K562 (cell line): ENCODE results near the gene IL24. TPM values are rescaled to one million over a fixed set of nuclear protein-coding genes. Genes with fewer than 3 reads are reported as not detected.

Source experiments
- ATAC-seq: fragments of 200-7000 bp; cut with Tn5 transposase; 3 replicates; pipeline ENCODE4 v1.9.1; 2020; ENCODE audit warnings: moderate library complexity
- BruUV-seq: library from RNA; stranded (reverse); fragments of 400-500 nt; replicated peaks from 2 replicates; lab custom pipeline; 2021; lab: Mats Ljungman, UMichigan
- CTCF ChIA-PET: fragments of 300-600 bp; formaldehyde crosslinking; extraction: SDS; loops from one replicate; lab custom pipeline; 2021; ENCODE audit warnings: low intra/inter-chr PET ratio; lab: Yijun Ruan, JAX
- POLR2A ChIA-PET: fragments of 300-600, 350-650 bp; sonication (Branson Sonifier 250); formaldehyde crosslinking; extraction: SDS; loops from one replicate; lab custom pipeline; 2021; ENCODE audit warnings: antibody characterized with exemption, inconsistent platforms; lab: Yijun Ruan, JAX
- DNase-seq, 4 experiments: peaks; one replicate each; pipeline versions ENCODE4 v3.0.0 to v3.0.0-alpha.2; 2011 to 2018; ENCODE audit warnings: low spot score in 3 of 4, mixed read lengths in 3 of 4; ENCODE audit errors: extremely low read depth in 1 of 4
- FAIRE-seq: peaks from 2 replicates; lab custom pipeline; 2011; peaks lifted over from hg19 to GRCh38; lab: Jason Lieb, UNC
- H2AFZ ChIP-seq: 2 replicates; pipeline ENCODE4 v1.6.0; 2011; ENCODE audit warnings: low read depth, low read length, control low read depth, inconsistent platforms
- H3K27ac ChIP-seq: fragments of 200-600 bp; 3 replicates; pipeline ENCODE4 v1.8.0; 2011; ENCODE audit warnings: low read depth, mild to moderate bottlenecking, control low read depth, inconsistent platforms, low read length, moderate library complexity, mixed read lengths; ENCODE audit errors: extremely low read depth
- H3K27me3 ChIP-seq, 2 experiments: fragments of 300-600 bp in 1 of 2; 2 replicates in 1 of 2; 3 replicates in 1 of 2; pipeline versions ENCODE4 v1.6.0 to v1.8.0; 2011; ENCODE audit warnings: inconsistent platforms in 2 of 2, low read length in 2 of 2, mild to moderate bottlenecking in 1 of 2, mixed read lengths in 1 of 2, moderate library complexity in 1 of 2; ENCODE audit not compliant: control insufficient read depth in 2 of 2, insufficient read depth in 2 of 2
- H3K36me3 ChIP-seq: fragments of 300-600 bp; 3 replicates; pipeline ENCODE4 v1.8.0; 2011; ENCODE audit warnings: mild to moderate bottlenecking, low read length, inconsistent platforms; ENCODE audit not compliant: control insufficient read depth, insufficient read depth
- H3K4me1 ChIP-seq, 2 experiments: fragments of 200-600 bp in 1 of 2; replicated peaks in 1 of 2; 2 replicates in 1 of 2; 3 replicates in 1 of 2; pipeline versions ENCODE4 v1.5.1 to v1.8.0; 2011; ENCODE audit warnings: inconsistent platforms in 2 of 2, low read length in 2 of 2, mild to moderate bottlenecking in 1 of 2, mixed read lengths in 1 of 2, moderate library complexity in 1 of 2; ENCODE audit not compliant: control insufficient read depth in 2 of 2, insufficient read depth in 2 of 2
- H3K4me2 ChIP-seq: 2 replicates; pipeline ENCODE4 v1.6.1; 2011; ENCODE audit warnings: low read length, control low read depth, inconsistent platforms, mixed read lengths; ENCODE audit not compliant: insufficient read depth
- H3K4me3 ChIP-seq: fragments of 200-600 bp; sonication (generic), shearing (Covaris generic); 2 replicates; pipeline ENCODE4 v1.5.1; 2016; ENCODE audit warnings: control low read depth, inconsistent platforms
- H3K79me2 ChIP-seq: fragments of 200-600 bp; 3 replicates; pipeline ENCODE4 v1.8.0; 2011; ENCODE audit warnings: low read length, inconsistent platforms; ENCODE audit not compliant: control insufficient read depth, insufficient read depth
- H3K9ac ChIP-seq, 2 experiments: 2 replicates each; pipeline versions ENCODE4 v1.6.0 to v1.6.1; 2011; ENCODE audit warnings: low read depth in 2 of 2, low read length in 2 of 2, control low read depth in 1 of 2, inconsistent platforms in 1 of 2, mild to moderate bottlenecking in 1 of 2, mixed read lengths in 1 of 2; ENCODE audit not compliant: insufficient read depth in 1 of 2
- H3K9me1 ChIP-seq: one replicate; pipeline ENCODE4 v1.6.0; 2011; ENCODE audit warnings: inconsistent platforms, mild to moderate bottlenecking, low read length, moderate library complexity; ENCODE audit not compliant: control insufficient read depth, insufficient read depth
- H3K9me3 ChIP-seq: replicated peaks from 2 replicates; pipeline ENCODE4 v1.5.1; 2011; ENCODE audit warnings: low read depth, low read length, inconsistent platforms; ENCODE audit not compliant: control insufficient read depth, insufficient read depth
- H4K20me1 ChIP-seq: replicated peaks from 2 replicates; pipeline ENCODE4 v1.6.1; 2011; ENCODE audit warnings: low read length, inconsistent platforms, mixed read lengths; ENCODE audit not compliant: control insufficient read depth, insufficient read depth
- CBX1 ChIP-seq: sonication (generic); IDR thresholded peaks from 2 replicates; pipeline ENCODE4 v1.6.1; 2016; ENCODE audit warnings: antibody characterized with exemption, low read depth, mild to moderate bottlenecking
- EGR1 ChIP-seq: fragments of 450-650 bp; conservative IDR thresholded peaks from 2 replicates; pipeline ENCODE4 v1.6.1; 2017; ENCODE audit warnings: mild to moderate bottlenecking
- HNRNPLL ChIP-seq: fragments of 200-400 bp; formaldehyde crosslinking; IDR thresholded peaks from 2 replicates; pipeline ENCODE4 v1.6.1; 2017; ENCODE audit warnings: low read length, low read depth, mild to moderate bottlenecking; ENCODE audit not compliant: poor library complexity, severe bottlenecking
- MCM3 ChIP-seq: fragments of 450-650 bp; IDR thresholded peaks from 2 replicates; pipeline ENCODE4 v1.6.1; 2016
- MYBL2 ChIP-seq, 2 experiments: fragments of 450-650 bp in 1 of 2; sonication (generic) in 1 of 2; formaldehyde crosslinking in 1 of 2; IDR thresholded peaks; 2 replicates each; pipeline versions ENCODE4 v1.6.1 to v1.8.1; 2017 to 2022; ENCODE audit warnings: borderline replicate concordance in 1 of 2, inconsistent platforms in 1 of 2, low read depth in 1 of 2, mild to moderate bottlenecking in 1 of 2, missing genetic modification reagents in 1 of 2, moderate library complexity in 1 of 2
- NCOA4 ChIP-seq: fragments of 450-650 bp; IDR thresholded peaks from 2 replicates; pipeline ENCODE4 v1.6.1; 2018; ENCODE audit warnings: mild to moderate bottlenecking; ENCODE audit not compliant: partially characterized antibody
- SP1 ChIP-seq: sonication (generic); formaldehyde crosslinking; IDR thresholded peaks from 2 replicates; pipeline ENCODE4 v1.8.1; 2022; ENCODE audit warnings: mild to moderate bottlenecking, missing genetic modification reagents
- ZFP1 ChIP-seq: fragments of 450-650 bp; formaldehyde crosslinking; IDR thresholded peaks from 2 replicates; pipeline ENCODE4 v1.4.0; 2020; ENCODE audit warnings: mild to moderate bottlenecking, mixed read lengths
- ZNF644 ChIP-seq: fragments of 200-800 bp; sonication (Bioruptor generic); IDR thresholded peaks from 2 replicates; pipeline ENCODE4 v1.6.1; 2016; ENCODE audit warnings: low read depth, missing genetic modification characterization, missing compliant biosample characterization
- WGBS: fragments of 100-300 bp; shearing (Covaris generic); methylation state at CpG from one replicate; pipeline ENCODE4 v1.1.6; 2016; ENCODE audit warnings: low coverage, mixed read lengths; ENCODE audit not compliant: insufficient coverage; ENCODE audit errors: missing lambda C conversion rate; 5-methylcytosine and 5-hydroxymethylcytosine counted together
- in situ Hi-C: fragments of 300-500 bp; cut with MboI; formaldehyde crosslinking; loops from 4 replicates; pipeline ENCODE4 v1.15.0; 2018; ENCODE audit warnings: inconsistent platforms, mixed read lengths
- intact Hi-C: fragments of 100-400 bp; cut with micrococcal nuclease; formaldehyde crosslinking; loops from 2 replicates; pipeline ENCODE4 v1.14.2; 2022
- polyA plus RNA-seq, 8 experiments: library from polyadenylated mRNA; depleted of rRNA in 4 of 8; stranded (reverse) in 5 of 8; unstranded in 3 of 8; fragments of >200 nt; fragmentation: Nextera tagmentation in 2 of 8; fragmentation: Illumina TruSeq in 1 of 8; extraction: Ambion mirVana in 2 of 8; extraction: Trizol in 1 of 8; gene quantifications; 2 replicates each; pipeline versions ENCODE4 v1.2.1 to v1.2.3, GENCODE V29; 2011 to 2014; ENCODE audit warnings: inconsistent platforms in 1 of 8, missing spikeins in 1 of 8
- total RNA-seq, 7 experiments: library from RNA; depleted of rRNA in 6 of 7; stranded (reverse); fragments of >200 nt in 6 of 7; fragmentation: Illumina TruSeq in 2 of 7; extraction: Trizol in 2 of 7; gene quantifications; 2 replicates each; pipeline versions ENCODE4 v1.2.1 to v1.2.3, GENCODE V29; 2011 to 2021; ENCODE audit warnings: low replicate concordance in 1 of 7
- TF ChIP-seq, protein P1 (sequence below): sonication (generic); formaldehyde crosslinking; IDR thresholded peaks from 2 replicates; pipeline ENCODE4 v1.9.0; 2022; ENCODE audit warnings: mild to moderate bottlenecking, missing genetic modification reagents
- TF ChIP-seq, protein P2 (sequence below): fragments of 250-450 bp; sonication (Bioruptor Pico); IDR thresholded peaks from 2 replicates; pipeline ENCODE4 v1.9.0; 2021; ENCODE audit warnings: mild to moderate bottlenecking, inconsistent platforms

The IL24 gene
- total and polyA plus RNA-seq, 9 of the 15 experiments (the other 6 are each of a cell fraction or from before 2014, with no cell fraction given): 0.04 to 0.19 TPM; not detected in 7

DNA sequence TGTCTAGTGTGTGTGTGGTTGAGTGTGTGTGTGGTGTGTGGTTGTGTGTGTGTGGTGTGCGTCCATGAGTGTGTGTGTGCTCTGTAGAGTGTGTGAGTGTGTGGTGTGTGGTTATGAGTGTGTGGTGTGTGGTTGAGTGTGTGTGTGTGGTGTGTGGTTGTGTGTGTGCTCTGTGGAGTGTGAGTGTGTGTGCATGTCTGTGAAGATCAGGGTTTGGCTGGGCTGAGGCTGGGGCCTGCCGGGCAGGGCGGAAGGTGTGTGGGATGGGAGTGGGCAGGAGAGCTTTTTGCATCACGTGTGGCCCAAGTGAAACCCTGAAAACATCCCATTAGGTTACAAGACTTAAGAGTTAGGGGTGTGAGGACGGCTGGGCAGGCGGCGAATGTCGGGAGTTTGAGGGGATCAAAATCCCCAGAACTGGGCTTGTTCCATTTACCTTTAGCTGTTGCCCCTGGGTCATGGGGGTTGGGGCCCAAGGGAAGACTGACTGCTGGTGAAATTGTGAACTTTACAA lies 27.4 kb downstream of the IL24 start:
- Histone ChIP-seq H3K9ac (0 out of 4 replicates have a peak overlapping the region, but pooled peaks of 1 of the 2 experiments have one; percentile 23), H3K9me3 (no peaks in the 10 kb centered on the region; the same call in 1 of the 2 replicates), H3K4me1 (peaks cover 4 to 29% of the 10 kb centered on the region in 2 experiments), H3K79me2 (no peaks in the 10 kb centered on the region), H2AFZ (peak overlapping the region; percentile 51; the same call in 1 of the 2 replicates), H3K36me3 (no peaks in the 10 kb centered on the region), H3K27me3 (no peaks in the 10 kb centered on the region; a peak in 1 of 5 replicates), H3K27ac (no peak overlapping the region; the same call in 1 of the 3 replicates)
- intact Hi-C loops: loop anchor here (1.0 kb wide), 1 partner anchor 58 kb away; no protein-coding TSS in a partner anchor
- CTCF ChIA-PET: interaction anchor here (1.1 kb wide), 1 partner anchor 55 kb away, joined by 3 read pairs; no protein-coding TSS in a partner anchor
- peak; percentile 7; the same call in 1 of the 3 replicates for ATAC-seq
- 62% methylated on average over 8 of the region's 8 CpGs for WGBS
- DNase-seq: no peak
- no peak for FAIRE-seq
- no TSS peak for BruUV-seq
- no peak for TF ChIP-seq ZNF644
- peak; percentile 24; the same call in 1 of the 2 replicates for TF ChIP-seq EGR1
- TF ChIP-seq MYBL2 (IDR thresholded peaks at IDR 0.05; ENCODE audit: low read depth): no peak
- no peak for TF ChIP-seq MYBL2 (CRISPR knock-in tag; IDR thresholded peaks at IDR 0.05; ENCODE audit: borderline replicate concordance)
- TF ChIP-seq, protein P1, sequence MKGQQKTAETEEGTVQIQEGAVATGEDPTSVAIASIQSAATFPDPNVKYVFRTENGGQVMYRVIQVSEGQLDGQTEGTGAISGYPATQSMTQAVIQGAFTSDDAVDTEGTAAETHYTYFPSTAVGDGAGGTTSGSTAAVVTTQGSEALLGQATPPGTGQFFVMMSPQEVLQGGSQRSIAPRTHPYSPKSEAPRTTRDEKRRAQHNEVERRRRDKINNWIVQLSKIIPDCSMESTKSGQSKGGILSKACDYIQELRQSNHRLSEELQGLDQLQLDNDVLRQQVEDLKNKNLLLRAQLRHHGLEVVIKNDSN (CRISPR knock-in tag): peak; percentile 59; the same call in 1 of the 2 replicates
- peak; percentile 91; the same call in 1 of the 2 replicates for TF ChIP-seq CBX1
- peak; percentile 4 for TF ChIP-seq HNRNPLL
- TF ChIP-seq ZFP1 (CRISPR knock-in tag): no peak
- no peak for TF ChIP-seq SP1
- TF ChIP-seq NCOA4: no peak
- TF ChIP-seq, protein P2, sequence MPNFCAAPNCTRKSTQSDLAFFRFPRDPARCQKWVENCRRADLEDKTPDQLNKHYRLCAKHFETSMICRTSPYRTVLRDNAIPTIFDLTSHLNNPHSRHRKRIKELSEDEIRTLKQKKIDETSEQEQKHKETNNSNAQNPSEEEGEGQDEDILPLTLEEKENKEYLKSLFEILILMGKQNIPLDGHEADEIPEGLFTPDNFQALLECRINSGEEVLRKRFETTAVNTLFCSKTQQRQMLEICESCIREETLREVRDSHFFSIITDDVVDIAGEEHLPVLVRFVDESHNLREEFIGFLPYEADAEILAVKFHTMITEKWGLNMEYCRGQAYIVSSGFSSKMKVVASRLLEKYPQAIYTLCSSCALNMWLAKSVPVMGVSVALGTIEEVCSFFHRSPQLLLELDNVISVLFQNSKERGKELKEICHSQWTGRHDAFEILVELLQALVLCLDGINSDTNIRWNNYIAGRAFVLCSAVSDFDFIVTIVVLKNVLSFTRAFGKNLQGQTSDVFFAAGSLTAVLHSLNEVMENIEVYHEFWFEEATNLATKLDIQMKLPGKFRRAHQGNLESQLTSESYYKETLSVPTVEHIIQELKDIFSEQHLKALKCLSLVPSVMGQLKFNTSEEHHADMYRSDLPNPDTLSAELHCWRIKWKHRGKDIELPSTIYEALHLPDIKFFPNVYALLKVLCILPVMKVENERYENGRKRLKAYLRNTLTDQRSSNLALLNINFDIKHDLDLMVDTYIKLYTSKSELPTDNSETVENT (CRISPR knock-in tag): peak; percentile 14; the same call in 1 of the 2 replicates
- no peak for TF ChIP-seq MCM3
- TF ChIP-seq, all 486 proteins: peak for 5
- H3K4me2 ChIP-seq: no peak overlapping the region
- POLR2A ChIA-PET: interaction anchor here (0.6 to 1.1 kb wide), 5 partner anchors 9 to 1300 kb away, joined by 3 to 4 read pairs (median 3); no protein-coding TSS in a partner anchor
- no peaks in the 10 kb centered on the region for H4K20me1 ChIP-seq
- H3K4me3 ChIP-seq: no peak overlapping the region
- in situ Hi-C loops: loop anchor here (25.0 kb wide), 1 partner anchor 312 kb away; the partner anchor contains the start of gene EIF2D
- H3K9me1 ChIP-seq: no peaks in the 10 kb centered on the region
